Dedifferentiated amniotic fluid mesenchymal stem cell (primary cell): ENCODE data around the gene OBSCN.

Source experiments
- DNase-seq: peaks from one replicate; pipeline ENCODE4 v3.0.0-alpha.2; 2016; ENCODE audit errors: extremely low spot score

OBSCN gene

GRCh38 chr1:228417483-228418203 is 209.8 kb downstream of the OBSCN start:
- DNase-seq, result no peak

- no peak for DNase-seq
Measured at GRCh38 chr1:228420968-228421826, 213.4 kb downstream of the OBSCN start.

GRCh38 chr1:228423404-228424053 is 215.7 kb downstream of the OBSCN start:
- DNase-seq, result no peak

- DNase-seq, result no peak
Measured at GRCh38 chr1:228424685-228425660, 217.1 kb downstream of the OBSCN start.

GRCh38 chr1:228426518-228427175 is 218.8 kb downstream of the OBSCN start:
- DNase-seq, result no peak

GRCh38 chr1:228428412-228428811 is 220.6 kb downstream of the OBSCN start:
- DNase-seq, result no peak
